Kidney (tissue), 14 donors: ENCODE results near the gene CSTPP1. TPM values are rescaled to one million over a fixed set of nuclear protein-coding genes. Genes with fewer than 3 reads are reported as not detected.

Experiments
- DNase-seq, 5 donors: peaks; one replicate each; pipeline ENCODE4 v3.0.0-alpha.2; 2013 to 2020
- FAIRE-seq: peaks from 2 replicates; lab custom pipeline; 2012; peaks lifted over from hg19 to GRCh38; lab: Jason Lieb, UNC
- H3K27ac ChIP-seq, 2 donors: one replicate each; pipeline ENCODE4 v1.7.0; 2013; ENCODE audit warnings: low read depth in 2 of 2, low read length in 2 of 2, inconsistent platforms in 1 of 2
- H3K27me3 ChIP-seq: one replicate; pipeline ENCODE4 v1.7.1; 2013; ENCODE audit warnings: low read length, inconsistent platforms; ENCODE audit not compliant: control insufficient read depth, insufficient read depth
- H3K36me3 ChIP-seq, 3 donors: one replicate each; pipeline versions ENCODE4 v1.7.0 to v1.7.1; 2013; ENCODE audit warnings: low read length in 3 of 3, control low read depth in 1 of 3, inconsistent platforms in 1 of 3; ENCODE audit not compliant: insufficient read depth in 3 of 3, control insufficient read depth in 2 of 3
- H3K4me1 ChIP-seq, 3 donors: one replicate each; pipeline versions ENCODE4 v1.7.0 to v1.7.1; 2013; ENCODE audit warnings: low read length in 3 of 3, inconsistent platforms in 1 of 3, low read depth in 1 of 3; ENCODE audit not compliant: control insufficient read depth in 2 of 3, insufficient read depth in 2 of 3
- H3K4me3 ChIP-seq, 3 donors: one replicate each; pipeline versions ENCODE4 v1.7.0 to v1.8.1; 2013; ENCODE audit warnings: low read length in 3 of 3, control low read depth in 1 of 3, inconsistent platforms in 1 of 3
- H3K9ac ChIP-seq, 3 donors: one replicate each; pipeline versions ENCODE4 v1.7.0 to v1.7.1; 2013; ENCODE audit warnings: low read length in 3 of 3, control low read depth in 1 of 3, inconsistent platforms in 1 of 3
- H3K9me3 ChIP-seq, 3 donors: one replicate each; pipeline versions ENCODE4 v1.7.0 to v1.7.1; 2013; ENCODE audit warnings: low read length in 3 of 3, control low read depth in 1 of 3, inconsistent platforms in 1 of 3; ENCODE audit not compliant: control insufficient read depth in 2 of 3, insufficient read depth in 1 of 3
- intact Hi-C: fragments of 100-400 bp; cut with DNase I; formaldehyde crosslinking; loops from one replicate; pipeline ENCODE4 v1.11.1; 2022
- polyA plus RNA-seq: library from polyadenylated mRNA; stranded (reverse); fragments of 350-450 nt; fragmentation: Illumina TruSeq; extraction: RNeasy Lipid Tissue Mini Kit (QIAGEN cat#74804); gene quantifications from one replicate; pipeline ENCODE4 v1.2.3, GENCODE V29; 2014; ENCODE audit warnings: low read depth, low replicate concordance; ENCODE audit not compliant: insufficient read depth
- total RNA-seq: library from RNA; stranded (reverse); fragmentation: NEBNext Ultra II Directional; extraction: Animal tissue kit (Norgen Biotek cat#: 25700); gene quantifications from one replicate; pipeline ENCODE4 v1.2.1, GENCODE V29; 2021
- TF ChIP-seq, protein P1 (sequence below): IDR thresholded peaks from 3 replicates; pipeline ENCODE4 v1.5.1; 2012; ENCODE audit warnings: mild to moderate bottlenecking, moderate library complexity, borderline replicate concordance; ENCODE audit not compliant: insufficient read depth; ENCODE audit errors: extremely low read depth
- donor health status: control.
- donor health status: control.
- donor health status: control.
- donor health status: control.
- donor health status: control.
- donor health status: DM: yes; HTN: yes; CAD: no.
- donor health status: Normal renal cell carcinoma (clear cell type).

The CSTPP1 gene
- total and polyA plus RNA-seq, 2 donors from 2014 or later: 37.4 to 50.3 TPM

DNA sequence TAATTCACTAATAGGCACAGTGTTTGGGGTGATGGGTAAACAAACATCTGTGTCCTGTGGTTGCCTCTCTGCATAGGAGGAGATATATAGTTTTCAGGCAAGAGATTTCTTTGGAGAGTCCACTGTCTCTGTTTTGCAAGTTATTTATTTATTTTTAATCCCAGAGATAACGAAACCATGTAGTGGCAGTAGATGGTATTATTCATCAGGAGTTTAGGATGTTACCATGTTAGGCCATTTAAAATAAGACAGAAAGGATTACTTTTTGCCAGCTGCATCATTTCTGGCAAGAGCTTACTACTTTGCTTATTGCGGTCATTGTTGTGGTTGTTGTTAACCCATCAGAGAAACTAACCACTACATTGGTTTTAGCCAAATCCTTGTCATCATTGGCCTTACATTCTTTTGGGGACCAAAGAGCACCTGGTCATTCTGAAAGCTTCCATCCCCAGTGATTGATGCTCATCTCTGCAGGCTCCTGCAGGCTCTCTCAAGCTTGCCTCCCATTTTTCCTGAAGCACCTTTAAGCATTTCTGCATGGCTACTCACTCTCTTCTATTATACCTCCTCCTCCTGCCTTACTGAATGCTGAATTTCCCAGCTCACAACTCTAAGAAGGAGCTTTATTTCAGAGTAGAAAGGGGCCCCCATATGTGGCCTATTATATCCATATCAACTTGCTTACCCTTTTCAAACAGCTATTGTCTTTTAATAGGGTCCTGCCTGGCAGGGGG, 84.4 kb downstream of the CSTPP1 start:
- TF ChIP-seq, protein P1, sequence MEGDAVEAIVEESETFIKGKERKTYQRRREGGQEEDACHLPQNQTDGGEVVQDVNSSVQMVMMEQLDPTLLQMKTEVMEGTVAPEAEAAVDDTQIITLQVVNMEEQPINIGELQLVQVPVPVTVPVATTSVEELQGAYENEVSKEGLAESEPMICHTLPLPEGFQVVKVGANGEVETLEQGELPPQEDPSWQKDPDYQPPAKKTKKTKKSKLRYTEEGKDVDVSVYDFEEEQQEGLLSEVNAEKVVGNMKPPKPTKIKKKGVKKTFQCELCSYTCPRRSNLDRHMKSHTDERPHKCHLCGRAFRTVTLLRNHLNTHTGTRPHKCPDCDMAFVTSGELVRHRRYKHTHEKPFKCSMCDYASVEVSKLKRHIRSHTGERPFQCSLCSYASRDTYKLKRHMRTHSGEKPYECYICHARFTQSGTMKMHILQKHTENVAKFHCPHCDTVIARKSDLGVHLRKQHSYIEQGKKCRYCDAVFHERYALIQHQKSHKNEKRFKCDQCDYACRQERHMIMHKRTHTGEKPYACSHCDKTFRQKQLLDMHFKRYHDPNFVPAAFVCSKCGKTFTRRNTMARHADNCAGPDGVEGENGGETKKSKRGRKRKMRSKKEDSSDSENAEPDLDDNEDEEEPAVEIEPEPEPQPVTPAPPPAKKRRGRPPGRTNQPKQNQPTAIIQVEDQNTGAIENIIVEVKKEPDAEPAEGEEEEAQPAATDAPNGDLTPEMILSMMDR: no peak
- peak in 2 of 5 donors; percentile 20 to 36 for DNase-seq
- intact Hi-C loops: no loop called here
- Histone ChIP-seq H3K9ac (no peak overlapping the region), H3K27me3 (no peaks in the 10 kb centered on the region), H3K4me1 (no peaks in the 10 kb centered on the region), H3K36me3 (no peaks in the 10 kb centered on the region), H3K27ac (no peak overlapping the region), H3K9me3 (no peaks in the 10 kb centered on the region), H3K4me3 (no peak overlapping the region)
- no peak for FAIRE-seq

- intact Hi-C loops: no loop called here
- H3K36me3 ChIP-seq: no peaks in the 10 kb centered on the region
- FAIRE-seq: no peak
Observed at GRCh38 chr11:47021527-47021818, 84.9 kb downstream of the CSTPP1 start.

DNA sequence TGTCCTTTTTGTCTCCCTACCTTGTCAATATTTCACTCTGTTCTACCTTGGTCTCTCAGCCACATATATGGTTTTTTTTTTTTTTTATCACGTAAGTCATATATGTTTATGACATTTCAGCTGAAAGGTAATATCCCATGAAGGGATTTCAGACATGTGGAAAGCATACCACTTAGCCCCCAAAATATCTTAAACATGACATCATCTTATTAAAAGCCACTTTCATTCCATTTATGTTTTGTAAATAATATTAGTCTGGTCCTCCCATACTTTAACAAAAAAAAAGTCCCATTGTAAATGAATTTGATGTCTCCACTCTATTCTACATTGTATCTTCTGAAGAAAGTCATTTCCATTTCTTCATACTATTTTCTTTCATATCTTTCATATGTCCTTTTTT, 85.4 kb downstream of the CSTPP1 start:
- intact Hi-C loops: no loop called here
- TF ChIP-seq, protein P1: no peak
- FAIRE-seq: no peak

More at GRCh38 chr11:47021527-47021818, 84.9 kb downstream of the CSTPP1 start:
- Histone ChIP-seq H3K27ac (no peak overlapping the region), H3K27me3 (no peaks in the 10 kb centered on the region), H3K4me3 (no peak overlapping the region), H3K4me1 (no peaks in the 10 kb centered on the region), H3K9me3 (no peaks in the 10 kb centered on the region), H3K9ac (no peak overlapping the region)
- TF ChIP-seq, protein P1: no peak
- DNase-seq: no peak

More for the DNA sequence above, 85.4 kb downstream of the CSTPP1 start:
- H3K4me1 ChIP-seq: no peaks in the 10 kb centered on the region
- no peak for DNase-seq
- H3K4me3 ChIP-seq: no peak overlapping the region
- H3K9me3 ChIP-seq: no peaks in the 10 kb centered on the region
- H3K36me3 ChIP-seq: no peaks in the 10 kb centered on the region
- H3K27me3 ChIP-seq: no peaks in the 10 kb centered on the region
- no peak overlapping the region for H3K9ac ChIP-seq
- no peak overlapping the region for H3K27ac ChIP-seq
